SK-N-SH (cell line): Measurements from ENCODE around the gene B2M. TPM values are rescaled to one million over a fixed set of nuclear protein-coding genes. Genes with fewer than 3 reads are reported as not detected.

Experiments used
- CTCF ChIA-PET: fragments of 300-600, 350-600 bp; formaldehyde crosslinking; extraction: SDS; loops from one replicate; lab custom pipeline; 2021; lab: Yijun Ruan, JAX
- POLR2A ChIA-PET: fragments of 350-600 bp; sonication (Branson Sonifier 250); formaldehyde crosslinking; extraction: SDS; loops from one replicate; lab custom pipeline; 2020; ENCODE audit warnings: antibody characterized with exemption, inconsistent platforms; lab: Yijun Ruan, JAX
- DNase-seq: peaks from one replicate; pipeline ENCODE4 v3.0.0; 2012
- H2AFZ ChIP-seq: fragments of 200-600 bp; sonication (generic); 2 replicates; pipeline ENCODE4 v1.8.1; 2016; ENCODE audit warnings: antibody characterized with exemption, mild to moderate bottlenecking, low read depth
- H3F3A ChIP-seq: fragments of 200-600 bp; sonication (generic); replicated peaks from 2 replicates; pipeline ENCODE3; 2016; ENCODE audit warnings: antibody characterized with exemption, mild to moderate bottlenecking; ENCODE audit not compliant: insufficient read depth
- H3K27ac ChIP-seq, 2 experiments: fragments of 200-500 bp in 1 of 2; fragments of 200-600 bp in 1 of 2; sonication (Bioruptor generic) in 1 of 2; sonication (generic), shearing (Covaris generic) in 1 of 2; 2 replicates each; pipeline versions ENCODE4 v1.5.1 to v1.6.1; 2014 to 2016; ENCODE audit warnings: low read depth in 2 of 2, inconsistent platforms in 1 of 2, low read length in 1 of 2, mild to moderate bottlenecking in 1 of 2, mixed read lengths in 1 of 2
- H3K27me3 ChIP-seq: fragments of 200-600 bp; sonication (generic), shearing (Covaris generic); 2 replicates; pipeline ENCODE4 v1.6.1; 2016; ENCODE audit warnings: mixed run types; ENCODE audit not compliant: insufficient read depth
- H3K36me3 ChIP-seq, 2 experiments: fragments of 200-500 bp in 1 of 2; fragments of 200-600 bp in 1 of 2; sonication (Bioruptor generic) in 1 of 2; sonication (generic) in 1 of 2; replicated peaks in 1 of 2; 2 replicates each; pipeline versions ENCODE3 to v1.5.1; 2014 to 2016; ENCODE audit warnings: low read length in 1 of 2, mild to moderate bottlenecking in 1 of 2; ENCODE audit not compliant: insufficient read depth in 2 of 2, control insufficient read depth in 1 of 2
- H3K4me1 ChIP-seq, 2 experiments: fragments of 200-500 bp in 1 of 2; fragments of 200-600 bp in 1 of 2; sonication (Bioruptor generic) in 1 of 2; sonication (generic), shearing (Covaris generic) in 1 of 2; 2 replicates each; pipeline versions ENCODE4 v1.5.1 to v1.6.1; 2014 to 2016; ENCODE audit warnings: low read depth in 1 of 2, low read length in 1 of 2, mixed run types in 1 of 2; ENCODE audit not compliant: insufficient read depth in 2 of 2, control insufficient read depth in 1 of 2
- H3K4me2 ChIP-seq: fragments of 200-600 bp; sonication (generic), shearing (Covaris generic); 2 replicates; pipeline ENCODE4 v1.6.1; 2017; ENCODE audit warnings: mixed run types
- H3K4me3 ChIP-seq, 2 experiments: fragments of 200-500 bp in 1 of 2; fragments of 200-600 bp in 1 of 2; sonication (Bioruptor generic) in 1 of 2; sonication (generic), shearing (Covaris generic) in 1 of 2; 2 replicates each; pipeline versions ENCODE4 v1.5.1 to v1.8.1; 2014 to 2016; ENCODE audit warnings: low read depth in 2 of 2, inconsistent platforms in 1 of 2, low read length in 1 of 2, mild to moderate bottlenecking in 1 of 2, mixed read lengths in 1 of 2, moderate library complexity in 1 of 2
- H3K79me2 ChIP-seq: fragments of 200-600 bp; sonication (generic); 2 replicates; pipeline ENCODE4 v1.8.1; 2017; ENCODE audit warnings: mild to moderate bottlenecking; ENCODE audit not compliant: insufficient read depth
- H3K9ac ChIP-seq: fragments of 200-600 bp; sonication (generic); 2 replicates; pipeline ENCODE4 v1.6.1; 2017; ENCODE audit warnings: mixed run types
- H3K9me2 ChIP-seq: fragments of 200-600 bp; sonication (generic); 2 replicates; pipeline ENCODE4 v1.6.1; 2017; ENCODE audit warnings: mixed run types
- H3K9me3 ChIP-seq: fragments of 200-600 bp; sonication (generic); 2 replicates; pipeline ENCODE4 v1.6.1; 2017; ENCODE audit warnings: mixed run types, mild to moderate bottlenecking, moderate library complexity
- H4K20me1 ChIP-seq: fragments of 200-600 bp; sonication (generic); 2 replicates; pipeline ENCODE4 v1.6.1; 2017; ENCODE audit warnings: mild to moderate bottlenecking, mixed run types; ENCODE audit not compliant: insufficient read depth
- CTCF ChIP-seq: fragments of 200-600 bp; sonication (generic); IDR thresholded peaks from 2 replicates; pipeline ENCODE4 v1.6.1; 2017; ENCODE audit warnings: antibody characterized with exemption, mild to moderate bottlenecking, moderate library complexity
- FOXJ3 ChIP-seq: sonication (generic); formaldehyde crosslinking; IDR thresholded peaks from 2 replicates; pipeline ENCODE4 v1.5.1; 2020; ENCODE audit warnings: mild to moderate bottlenecking, missing genetic modification reagents
- FOXM1 ChIP-seq: IDR thresholded peaks from 2 replicates; pipeline ENCODE4 v1.4.0; 2012; ENCODE audit warnings: low read depth, mild to moderate bottlenecking
- IRF3 ChIP-seq: fragments of 150-350 bp; IDR thresholded peaks from 2 replicates; pipeline ENCODE4 v1.6.1; 2016; ENCODE audit warnings: mild to moderate bottlenecking, low read depth, low read length
- MXI1 ChIP-seq: IDR thresholded peaks from 2 replicates; pipeline ENCODE4 v1.6.1; 2012; ENCODE audit warnings: mild to moderate bottlenecking, low read depth, low read length, improper control_type of control experiment
- NFIC ChIP-seq: IDR thresholded peaks from 2 replicates; pipeline ENCODE4 v1.4.0; 2012; ENCODE audit warnings: borderline replicate concordance
- NRF1 ChIP-seq: IDR thresholded peaks from 2 replicates; pipeline ENCODE4 v1.6.1; 2012; ENCODE audit warnings: low read depth, mild to moderate bottlenecking, low read length
- PBX3 ChIP-seq: IDR thresholded peaks from 2 replicates; pipeline ENCODE4; 2012
- RAD21 ChIP-seq: IDR thresholded peaks from 2 replicates; pipeline ENCODE4 v1.6.1; 2012; ENCODE audit warnings: mild to moderate bottlenecking, low read length
- RCOR1 ChIP-seq: fragments of 150-350 bp; IDR thresholded peaks from 2 replicates; pipeline ENCODE4 v1.6.1; 2017; ENCODE audit warnings: antibody characterized with exemption, low read length
- RFX5 ChIP-seq: IDR thresholded peaks from 2 replicates; pipeline ENCODE4 v1.6.1; 2012; ENCODE audit warnings: mild to moderate bottlenecking, improper control_type of control experiment, low read length
- RXRA ChIP-seq: IDR thresholded peaks from 2 replicates; pipeline ENCODE4 v1.4.0; 2012; ENCODE audit warnings: low read depth, mild to moderate bottlenecking, borderline replicate concordance
- SMC3 ChIP-seq: IDR thresholded peaks from 2 replicates; pipeline ENCODE4 v1.6.1; 2012; ENCODE audit warnings: low read depth, low read length, improper control_type of control experiment
- TEAD4 ChIP-seq: IDR thresholded peaks from 2 replicates; pipeline ENCODE4 v1.4.0; 2012; ENCODE audit warnings: mild to moderate bottlenecking, borderline replicate concordance; ENCODE audit not compliant: insufficient read depth
- YY1 ChIP-seq: IDR thresholded peaks from 2 replicates; pipeline ENCODE4 v1.4.0; 2012; ENCODE audit warnings: low read depth, mild to moderate bottlenecking
- ZBTB33 ChIP-seq: IDR thresholded peaks from 2 replicates; pipeline ENCODE4 v1.4.0; 2012; ENCODE audit warnings: low read depth, borderline replicate concordance
- WGBS: methylation state at CpG from one replicate; pipeline ENCODE4 v1.1.6; 2017; ENCODE audit warnings: low lambda C conversion rate; 5-methylcytosine and 5-hydroxymethylcytosine counted together
- polyA plus RNA-seq, 3 experiments: library from polyadenylated mRNA; depleted of rRNA; stranded (reverse); fragments of >200 nt; gene quantifications; 2 replicates each; pipeline ENCODE4 v1.2.3, GENCODE V29; 2012

B2M gene
- polyA plus RNA-seq, 1 of the 3 experiments (the other 2 are of a cell fraction), result 1,193 TPM

- H3K4me2 ChIP-seq, result no peak overlapping the region
- H3K27me3 ChIP-seq, result no peaks in the 10 kb centered on the region
- peaks cover 7% of the 10 kb centered on the region; the same call in 1 of the 2 replicates for H3K79me2 ChIP-seq
- no peaks in the 10 kb centered on the region for H3K4me1 ChIP-seq
- no peaks in the 10 kb centered on the region; the same call in 1 of the 2 replicates for H3K9me3 ChIP-seq
- H3K9ac ChIP-seq, result no peak overlapping the region
- H3F3A ChIP-seq, result peaks cover 6% of the 10 kb centered on the region
- no peaks in the 10 kb centered on the region for H3K36me3 ChIP-seq
- no peak for DNase-seq
- POLR2A ChIA-PET, result interaction anchor here (2.0 kb wide), 1 partner anchor 44 kb away, joined by 5 read pairs; the partner anchor contains the start of gene SPG11
- H4K20me1 ChIP-seq, result no peaks in the 10 kb centered on the region
- no peak overlapping the region for H2AFZ ChIP-seq
- WGBS, result 74% methylated on average over 2 of the region's 2 CpGs
- H3K27ac ChIP-seq, result no peak overlapping the region
- H3K9me2 ChIP-seq, result no peaks in the 10 kb centered on the region
- CTCF ChIA-PET, result interaction anchor here (0.7 to 11.4 kb wide), 4 partner anchors 11 to 43 kb away, joined by 3 to 117 read pairs (median 3); partner anchors contain the start of gene TRIM69
- no peak overlapping the region for H3K4me3 ChIP-seq
- no peak for TF ChIP-seq IRF3
- no peak for TF ChIP-seq RCOR1
- no peak for TF ChIP-seq NRF1
- TF ChIP-seq FOXM1, result no peak
- TF ChIP-seq TEAD4, result no peak
- TF ChIP-seq MXI1, result no peak
- TF ChIP-seq YY1, result no peak
- no peak for TF ChIP-seq ZBTB33
- no peak for TF ChIP-seq RXRA
- TF ChIP-seq, all 33 proteins: peak for 0
Measured at GRCh38 chr15:44706946-44707636, 4.2 kb upstream of the B2M start.

- peak overlapping the region; percentile 87 to 89 for H3K27ac ChIP-seq
- H3K79me2 ChIP-seq, result peaks cover 41% of the 10 kb centered on the region
- ChIA-PET POLR2A (interaction anchor here (1.0 to 2.5 kb wide), 3 partner anchors 17 to 47 kb away, joined by 3 to 16 read pairs (median 11); partner anchors contain the start of gene SPG11), CTCF (interaction anchor here (0.6 to 11.4 kb wide), 13 partner anchors 12 to 170 kb away, joined by 3 to 117 read pairs (median 4); partner anchors contain the start of genes SPG11 and TRIM69)
- peak overlapping the region; percentile 99 for H2AFZ ChIP-seq
- WGBS, result 35% methylated on average over 11 of the region's 11 CpGs
- H3K9me3 ChIP-seq, result no peaks in the 10 kb centered on the region
- H3F3A ChIP-seq, result peaks cover 6% of the 10 kb centered on the region
- H3K4me1 ChIP-seq, result no peaks in the 10 kb centered on the region; a peak in 1 of 4 replicates
- peaks cover 4 to 5% of the 10 kb centered on the region in 2 experiments for H3K36me3 ChIP-seq
- H3K4me2 ChIP-seq, result peak overlapping the region; percentile 66
- no peaks in the 10 kb centered on the region for H3K9me2 ChIP-seq
- DNase-seq, result no peak
- H3K9ac ChIP-seq, result peak overlapping the region; percentile 95
- TF ChIP-seq PBX3 (no peak), RCOR1 (peak; percentile 60), FOXJ3 (no peak), CTCF (peak; percentile 63), NFIC (0 out of 2 replicates have a peak, but pooled peaks have one; percentile 3), SMC3 (0 out of 2 replicates have a peak, but pooled peaks have one; percentile 20), RFX5 (peak; percentile 55), RAD21 (peak; percentile 20)
- H3K4me3 ChIP-seq, result peak overlapping the region; percentile 74 to 99
- H3K27me3 ChIP-seq, result no peaks in the 10 kb centered on the region
- peaks cover 12% of the 10 kb centered on the region; the same call in 1 of the 2 replicates for H4K20me1 ChIP-seq
Measured at GRCh38 chr15:44710236-44711095, 851 bp upstream of the B2M start.
